PC-3 (cell line): Measurements from ENCODE around the gene ERGIC1.

Experiments used
- CTCF ChIP-seq: fragments of 300-600 bp; sonication (generic); conservative IDR thresholded peaks from 2 replicates; pipeline ENCODE4 v1.5.1; 2017; ENCODE audit warnings: antibody characterized with exemption, low read depth, mild to moderate bottlenecking, low read length
- EZH2 ChIP-seq: fragments of 300-600 bp; sonication (generic); IDR thresholded peaks from one replicate; pipeline ENCODE4 v1.6.1; 2017; ENCODE audit warnings: antibody characterized with exemption, mild to moderate bottlenecking, low read length; ENCODE audit not compliant: unreplicated experiment

DNA sequence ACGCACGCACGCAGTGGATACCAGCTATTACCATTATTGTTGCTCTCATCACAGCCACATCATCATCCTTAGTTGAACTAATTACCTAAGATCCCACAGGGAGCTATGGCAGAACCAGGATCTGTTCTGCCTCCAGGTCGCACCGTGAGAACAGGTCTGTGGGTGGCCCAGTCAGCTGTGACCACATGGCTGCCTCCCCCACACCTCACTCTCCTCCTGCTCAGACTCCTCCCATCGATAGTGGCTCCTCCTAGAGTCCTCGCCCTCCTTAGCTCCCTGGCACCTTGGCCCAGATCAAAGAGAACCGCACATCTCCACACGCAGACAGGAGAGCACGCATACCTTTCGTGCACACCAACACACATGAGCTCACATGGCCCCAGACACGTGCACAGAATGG lies 92.7 kb downstream of the ERGIC1 start:
- TF ChIP-seq CTCF (no peak), EZH2 (no peak)
